Muscle of back (tissue), 11 donors: ENCODE measurements around the gene SFTPB. TPM values are rescaled to one million over a fixed set of nuclear protein-coding genes. Genes with fewer than 3 reads are reported as not detected.
"Not testable (repeated sequence)": the region's sequence is repeated elsewhere in the genome, so short reads cannot be mapped to it uniquely, and the experiment has no call there.

Source experiments
- DNase-seq, 3 donors: peaks; one replicate each; pipeline versions ENCODE4 v3.0.0 to v3.0.0-alpha.2; 2013
- polyA plus RNA-seq, 10 donors: library from polyadenylated mRNA; unstranded; fragments of 120-200 nt; gene quantifications; one replicate each; pipeline ENCODE4 v1.2.1, GENCODE V29; 2013; ENCODE audit not compliant: insufficient read length in 10 of 10

SFTPB gene
- polyA plus RNA-seq, 10 donors = 0.08 TPM; not detected in 8

GRCh38 chr2:85656468-85656867 is 11.5 kb downstream of the SFTPB start:
- no peak for DNase-seq

- peak in 1 of 3 donors; percentile 28 for DNase-seq
Observed at GRCh38 chr2:85655961-85656417, 12.0 kb downstream of the SFTPB start.

GRCh38 chr2:85653996-85654395 is 14.0 kb downstream of the SFTPB start:
- no peak for DNase-seq

GRCh38 chr2:85652056-85652455 is 15.9 kb downstream of the SFTPB start:
- no peak for DNase-seq

DNA sequence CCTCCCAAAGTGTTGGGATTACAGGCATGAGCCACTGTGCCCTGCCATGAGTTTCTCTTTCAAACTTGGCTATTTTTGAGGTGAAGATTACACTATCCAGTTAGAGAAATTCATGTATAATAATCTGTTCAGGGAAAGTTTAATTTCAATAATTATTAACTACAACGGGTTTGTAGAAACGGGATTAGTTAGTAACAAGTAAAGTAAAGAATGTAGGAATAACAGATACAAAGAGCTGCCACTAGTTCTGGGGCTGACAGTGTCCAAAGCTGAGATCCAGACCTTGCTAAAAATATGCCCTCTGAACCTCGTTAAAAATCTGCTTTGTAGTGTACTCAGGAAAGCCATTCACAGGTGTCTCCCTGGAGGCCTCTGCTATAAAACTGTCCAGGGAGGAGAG is 16.9 kb downstream of the SFTPB start:
- no peak for DNase-seq

DNA sequence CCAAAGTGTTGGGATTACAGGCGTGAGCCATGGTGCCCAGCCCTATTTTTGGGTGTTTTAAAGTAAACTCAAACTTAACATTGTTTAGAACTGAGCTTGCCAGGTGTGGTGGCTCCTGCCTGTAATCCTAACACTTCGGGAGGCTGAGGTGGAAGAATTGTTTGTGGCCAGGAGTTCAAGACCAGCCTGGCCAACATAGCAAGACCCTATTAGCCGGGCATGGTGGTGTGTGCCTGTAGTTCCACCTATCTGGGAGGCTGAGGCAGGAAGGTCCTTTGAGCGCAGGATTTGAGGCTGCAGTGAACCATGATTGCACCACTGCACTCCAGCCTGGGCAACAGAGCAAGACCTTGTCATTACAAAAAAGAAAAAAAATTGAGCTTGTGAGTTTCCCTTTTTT is 17.5 kb downstream of the SFTPB start:
- DNase-seq = no peak

DNA sequence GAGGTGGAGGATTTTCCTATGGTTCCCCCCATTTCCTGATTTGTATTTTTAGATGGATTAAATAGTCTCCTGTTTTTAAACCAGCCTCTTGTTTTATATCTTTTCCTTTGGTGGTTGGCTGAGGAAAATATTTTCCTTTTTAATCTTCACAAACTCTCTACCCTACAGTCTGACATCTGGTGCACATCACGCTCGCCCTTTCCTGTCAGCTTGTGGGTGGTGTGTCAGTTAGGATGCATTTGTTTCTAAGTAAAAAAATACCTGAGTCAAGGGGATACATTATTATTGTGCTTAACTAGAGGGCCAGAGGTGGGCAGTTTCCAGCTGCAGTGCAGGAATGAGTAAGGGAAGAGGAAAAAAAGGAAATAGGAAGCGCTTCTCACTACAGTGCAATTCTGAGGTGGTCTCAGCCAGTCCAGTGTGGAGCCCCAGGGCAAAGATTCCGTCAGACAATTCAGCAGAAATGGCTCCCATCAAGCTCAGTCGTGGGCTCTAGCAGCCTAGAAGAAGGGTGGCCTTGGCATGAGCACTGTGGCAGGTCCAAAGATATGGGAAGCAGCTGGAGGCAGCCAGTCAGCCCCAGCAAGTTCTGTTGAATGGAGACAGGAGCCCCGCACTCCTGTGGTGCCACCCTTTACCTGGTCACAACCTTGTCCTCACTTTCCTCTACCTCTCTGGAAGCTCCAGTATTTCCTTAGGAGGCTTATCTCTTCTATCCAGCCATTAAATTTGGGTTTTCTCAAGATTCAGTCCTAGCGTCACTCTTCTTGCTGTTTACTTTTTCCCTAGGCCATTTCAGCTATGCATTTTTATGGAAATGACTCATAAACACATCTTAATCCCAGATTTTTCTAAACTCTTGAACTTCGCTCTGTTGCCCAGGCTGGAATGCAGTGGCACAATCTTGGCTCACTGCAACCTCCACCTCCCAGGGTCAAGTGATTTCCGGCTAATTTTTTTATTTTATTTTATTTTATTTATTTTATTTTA is 18.5 kb downstream of the SFTPB start:
- no peak for DNase-seq

- no peak for DNase-seq
Observed at GRCh38 chr2:85648619-85649018, 19.4 kb downstream of the SFTPB start.

DNA sequence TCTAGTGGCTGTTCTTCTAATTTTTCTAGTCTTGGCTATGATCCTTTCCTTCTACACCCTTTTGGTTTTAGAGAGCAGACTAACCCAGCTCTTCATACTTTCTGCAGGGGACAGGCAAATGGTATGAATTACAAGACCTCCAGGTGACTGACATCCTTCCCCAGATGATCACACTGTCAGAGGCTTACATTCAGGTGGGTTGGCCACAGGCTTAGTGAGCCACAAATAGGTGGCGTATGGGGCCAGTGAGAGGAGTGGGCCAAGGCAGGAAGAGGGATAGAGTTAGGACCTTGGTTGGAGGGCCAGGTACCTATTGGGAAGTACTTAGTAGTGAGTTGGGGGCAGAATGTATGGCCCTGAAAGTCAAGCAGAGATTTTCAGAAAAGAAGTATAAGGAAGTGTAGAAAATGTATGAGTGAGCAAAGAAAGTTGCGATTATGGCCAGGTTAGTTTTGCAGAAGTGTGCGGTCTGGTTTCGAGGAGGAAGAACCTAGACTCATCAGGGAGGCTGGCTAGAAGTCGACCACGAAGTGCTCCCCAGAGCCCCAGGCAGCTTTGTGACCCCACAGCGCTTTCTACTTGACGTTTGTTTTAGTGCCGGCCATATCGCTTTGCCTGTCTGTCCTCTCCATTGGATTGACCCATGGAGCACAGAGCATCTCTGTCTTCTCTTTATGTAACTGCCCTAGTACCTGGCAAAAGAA is 20.0 kb downstream of the SFTPB start:
- DNase-seq = no peak

- DNase-seq = no peak
Observed at GRCh38 chr2:85646166-85646565, 21.8 kb downstream of the SFTPB start.

DNA sequence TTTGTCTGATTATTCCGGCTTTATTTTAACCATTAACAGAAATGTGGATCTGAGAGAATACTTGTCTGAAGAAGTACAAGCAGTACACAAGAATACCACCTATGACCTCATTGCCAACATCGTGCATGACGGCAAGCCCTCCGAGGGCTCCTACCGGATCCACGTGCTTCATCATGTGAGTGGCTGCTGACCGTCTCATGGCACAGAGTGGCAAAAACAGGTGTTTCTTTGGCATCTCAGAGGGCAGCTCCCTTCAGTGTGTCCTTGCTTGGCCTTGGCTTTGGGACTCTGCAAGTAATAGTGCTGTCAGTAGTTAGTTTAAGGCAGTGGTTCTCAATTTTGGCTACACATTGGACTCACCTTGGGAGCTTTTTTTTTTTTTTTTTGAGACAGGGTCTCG is 23.1 kb downstream of the SFTPB start:
- no peak for DNase-seq

DNA sequence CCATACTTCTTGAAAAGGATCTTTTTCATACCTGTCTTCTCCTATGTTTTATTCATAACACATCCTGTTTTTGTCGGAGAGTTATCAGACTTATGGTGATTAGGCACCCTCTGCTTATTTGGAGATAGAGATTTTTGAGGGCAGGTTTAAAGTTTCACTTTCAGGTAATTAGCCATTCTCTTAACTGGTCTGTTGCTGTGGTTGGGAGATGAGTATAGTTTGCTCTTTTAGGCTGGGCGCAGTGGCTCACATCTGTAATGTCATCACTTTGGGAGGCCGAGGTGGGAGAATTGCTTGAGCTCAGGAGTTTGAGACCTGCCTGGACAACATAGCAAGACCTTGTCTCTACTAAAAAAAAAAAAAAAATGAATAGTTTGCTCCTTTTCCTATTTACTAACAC is 25.3 kb downstream of the SFTPB start:
- no peak for DNase-seq

DNA sequence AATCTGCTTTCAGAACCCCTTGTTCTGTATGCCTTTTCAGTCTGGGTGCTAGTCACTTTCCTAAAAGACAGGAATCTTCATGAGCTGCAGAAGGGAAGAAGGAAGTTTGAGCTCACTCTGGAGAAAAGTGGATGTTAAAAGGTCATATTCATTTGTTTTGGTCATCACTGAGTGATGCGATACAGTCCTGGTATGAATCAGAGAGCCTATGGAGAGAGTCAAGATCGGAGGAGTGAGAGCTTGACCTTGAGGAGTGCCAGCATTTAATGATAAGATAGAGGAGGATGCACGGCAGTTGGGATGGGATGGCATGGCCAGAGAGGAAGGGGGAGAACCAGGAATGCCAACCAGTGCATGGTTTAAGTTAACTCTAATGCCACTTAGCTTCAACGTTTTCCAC is 32.4 kb downstream of the SFTPB start:
- no peak for DNase-seq

DNA sequence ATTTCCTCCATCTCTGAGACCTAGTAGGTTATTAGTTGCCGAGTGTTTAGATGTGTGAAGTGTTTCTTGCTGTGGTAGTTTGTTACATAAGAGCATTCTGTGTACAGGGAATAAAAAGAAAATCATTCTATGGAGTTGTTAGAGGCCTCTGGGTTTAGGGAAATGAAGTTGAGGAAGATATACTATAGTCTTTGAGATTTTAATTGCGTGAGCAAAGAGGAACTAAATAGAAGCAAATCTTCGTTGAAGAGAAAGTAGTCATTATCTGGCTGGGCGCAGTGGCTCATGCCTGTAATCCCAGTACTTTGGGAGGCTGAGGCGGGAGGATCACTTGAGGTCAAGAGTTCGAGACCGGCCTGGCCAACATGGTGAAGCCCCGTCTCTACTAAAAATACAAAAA is 33.0 kb downstream of the SFTPB start:
- DNase-seq = no peak

- DNase-seq = no peak
Observed at GRCh38 chr2:85631316-85631715, 36.7 kb downstream of the SFTPB start.

DNA sequence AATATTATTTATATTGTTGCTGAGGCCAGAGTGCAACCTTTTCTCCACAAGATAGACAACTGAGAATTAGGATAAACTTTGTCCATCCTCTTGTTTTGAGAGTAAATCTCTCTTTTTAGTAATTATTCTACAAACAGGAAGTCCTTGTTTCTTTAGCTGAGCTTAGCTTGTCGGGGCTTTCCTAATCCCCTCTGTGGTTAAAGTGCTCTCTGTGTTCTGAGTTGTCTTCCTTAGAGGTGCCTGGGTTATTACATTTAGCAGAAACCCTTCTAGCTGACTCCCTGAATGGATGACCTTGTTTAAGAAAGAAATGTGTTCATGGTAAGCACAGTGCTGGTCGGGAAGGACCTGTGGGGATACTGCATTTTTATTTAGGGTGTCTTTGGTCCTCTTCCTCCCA is 39.3 kb downstream of the SFTPB start:
- DNase-seq = no peak

- no peak for DNase-seq
Observed at GRCh38 chr2:85623991-85624390, 44.0 kb downstream of the SFTPB start.

DNA sequence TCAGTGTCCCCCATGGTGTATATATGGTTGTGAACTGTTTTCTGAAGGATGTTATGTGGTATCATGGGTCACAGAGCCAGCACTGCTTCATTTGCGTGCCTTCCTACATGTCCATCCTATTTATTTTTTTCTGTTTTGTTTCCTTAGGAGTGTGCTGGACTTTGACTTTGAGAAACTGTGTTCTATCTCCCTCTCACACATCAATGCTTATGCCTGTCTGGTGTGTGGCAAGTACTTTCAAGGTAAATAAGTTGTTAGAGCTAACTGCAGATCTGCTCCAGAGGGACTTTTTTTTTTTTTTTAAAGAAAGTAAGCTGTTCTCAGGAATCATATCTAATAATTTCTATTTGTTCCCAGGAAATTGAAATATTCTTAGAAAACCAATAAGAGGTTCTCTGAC is 46.7 kb downstream of the SFTPB start:
- no peak for DNase-seq

DNA sequence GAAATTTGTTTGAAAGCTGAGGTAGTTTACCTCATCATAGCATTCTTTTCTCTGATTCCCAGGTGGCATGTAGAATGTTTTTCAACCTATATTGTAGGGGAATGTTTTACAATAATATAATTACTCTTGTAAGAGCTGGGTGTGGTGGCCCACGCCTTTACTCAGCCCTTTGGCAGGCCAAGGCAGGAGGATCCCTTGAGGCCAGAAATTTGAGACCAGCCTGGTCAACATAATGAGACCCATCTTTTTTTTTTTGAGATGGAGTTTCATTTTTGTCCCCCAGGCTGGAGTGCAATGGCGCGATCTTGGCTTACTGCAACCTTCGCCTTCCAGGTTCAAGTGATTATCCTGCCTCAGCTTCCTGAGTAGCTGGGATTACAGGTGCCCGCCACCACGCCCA is 48.4 kb downstream of the SFTPB start:
- DNase-seq = no peak

DNA sequence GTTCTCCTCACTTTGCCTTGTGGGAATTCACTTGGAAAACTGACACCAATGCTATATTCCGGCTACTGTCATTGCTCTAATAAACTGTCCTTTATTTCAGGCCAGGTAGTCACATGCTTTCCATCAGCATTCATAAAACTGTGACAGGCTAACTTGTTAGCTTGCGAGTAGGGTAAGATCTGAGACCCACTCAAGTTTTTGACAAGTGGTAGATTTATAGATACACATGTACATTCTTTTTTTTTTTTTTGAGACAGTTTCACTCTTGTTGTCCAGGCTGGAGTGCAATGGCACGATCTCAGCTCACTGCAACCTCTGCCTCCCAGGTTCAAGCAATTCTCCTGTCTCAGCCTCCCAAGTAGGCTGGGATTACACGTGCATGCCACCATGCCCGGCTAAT is 50.3 kb downstream of the SFTPB start:
- not testable (repeated sequence) for DNase-seq

GRCh38 chr2:85615413-85615728 is 52.6 kb downstream of the SFTPB start:
- no peak for DNase-seq

GRCh38 chr2:85614757-85615156 is 53.2 kb downstream of the SFTPB start:
- DNase-seq = not testable (repeated sequence)
